ENCODE data around the gene LDLRAP1.

Gene LDLRAP1

GRCh38 chr1:25544243-25544764 lies 898 bp downstream of the LDLRAP1 start:
- no peak for DNase-seq (ENCODE audit: low read depth, low spot score)

GRCh38 chr1:25544819-25545218 lies 1.4 kb downstream of the LDLRAP1 start:
- DNase-seq (ENCODE audit: low read depth, low spot score), result no peak

GRCh38 chr1:25545767-25546166 lies 2.4 kb downstream of the LDLRAP1 start:
- DNase-seq (ENCODE audit: low read depth, low spot score), result no peak

- DNase-seq (ENCODE audit: low read depth, low spot score), result no peak
These were observed 2.8 kb downstream of the LDLRAP1 start for GRCh38 chr1:25546193-25546592.

GRCh38 chr1:25548601-25549000 lies 5.2 kb downstream of the LDLRAP1 start:
- DNase-seq (ENCODE audit: low read depth, low spot score), result no peak

GRCh38 chr1:25549273-25550154 lies 6.1 kb downstream of the LDLRAP1 start:
- DNase-seq (ENCODE audit: low read depth, low spot score), result no peak

GRCh38 chr1:25550155-25550506 lies 6.7 kb downstream of the LDLRAP1 start:
- no peak for DNase-seq (ENCODE audit: low read depth, low spot score)

GRCh38 chr1:25550683-25551310 lies 7.4 kb downstream of the LDLRAP1 start:
- DNase-seq (ENCODE audit: low read depth, low spot score), result no peak

GRCh38 chr1:25553749-25554429 lies 10.5 kb downstream of the LDLRAP1 start:
- no peak for DNase-seq (ENCODE audit: low read depth, low spot score)

- DNase-seq (ENCODE audit: low read depth, low spot score), result no peak
These were observed 11.0 kb downstream of the LDLRAP1 start for GRCh38 chr1:25554430-25554780.

GRCh38 chr1:25554886-25555752 lies 11.7 kb downstream of the LDLRAP1 start:
- DNase-seq (ENCODE audit: low read depth, low spot score), result no peak

- DNase-seq (ENCODE audit: low read depth, low spot score), result no peak
These were observed 12.3 kb downstream of the LDLRAP1 start for GRCh38 chr1:25555753-25556092.

- no peak for DNase-seq (ENCODE audit: low read depth, low spot score)
These were observed 12.8 kb downstream of the LDLRAP1 start for GRCh38 chr1:25556132-25556670.

- DNase-seq (ENCODE audit: low read depth, low spot score), result no peak
These were observed 13.5 kb downstream of the LDLRAP1 start for GRCh38 chr1:25556791-25557476.

GRCh38 chr1:25557543-25557942 lies 14.1 kb downstream of the LDLRAP1 start:
- DNase-seq (ENCODE audit: low read depth, low spot score), result no peak

GRCh38 chr1:25559031-25559430 lies 15.6 kb downstream of the LDLRAP1 start:
- DNase-seq (ENCODE audit: low read depth, low spot score), result no peak

- DNase-seq (ENCODE audit: low read depth, low spot score), result no peak
These were observed 16.6 kb downstream of the LDLRAP1 start for GRCh38 chr1:25560001-25560400.

- no peak for DNase-seq (ENCODE audit: low read depth, low spot score)
These were observed 17.4 kb downstream of the LDLRAP1 start for GRCh38 chr1:25560788-25561187.

GRCh38 chr1:25561421-25562100 lies 18.2 kb downstream of the LDLRAP1 start:
- DNase-seq (ENCODE audit: low read depth, low spot score), result no peak
